GM19043 (cell line): ENCODE measurements around the gene SKP1.
"Not testable (repeated sequence)": the region's sequence is repeated elsewhere in the genome, so short reads cannot be mapped to it uniquely, and the experiment has no call there.

Source experiments
- ATAC-seq: cut with Tn5 transposase; IDR thresholded peaks from one replicate; pipeline ENCODE4 v1.9.1; 2021; ENCODE audit warnings: low read depth; ENCODE audit not compliant: unreplicated experiment

SKP1 gene

GRCh38 chr5:134176511-134177368 lies at the start of gene SKP1:
TSS of gene SKP1 (minus strand) at chr5:134176950. CDS start at chr5:134174022, 2,928 bp downstream.
- peak; percentile 65 for ATAC-seq

- peak; percentile 74 for ATAC-seq
Measured at GRCh38 chr5:134225780-134226440, 49.2 kb upstream of the SKP1 start, which contains the start of gene PPP2CA. TSS of gene PPP2CA (minus strand) at chr5:134226073. CDS start at chr5:134225861, 212 bp downstream.

DNA sequence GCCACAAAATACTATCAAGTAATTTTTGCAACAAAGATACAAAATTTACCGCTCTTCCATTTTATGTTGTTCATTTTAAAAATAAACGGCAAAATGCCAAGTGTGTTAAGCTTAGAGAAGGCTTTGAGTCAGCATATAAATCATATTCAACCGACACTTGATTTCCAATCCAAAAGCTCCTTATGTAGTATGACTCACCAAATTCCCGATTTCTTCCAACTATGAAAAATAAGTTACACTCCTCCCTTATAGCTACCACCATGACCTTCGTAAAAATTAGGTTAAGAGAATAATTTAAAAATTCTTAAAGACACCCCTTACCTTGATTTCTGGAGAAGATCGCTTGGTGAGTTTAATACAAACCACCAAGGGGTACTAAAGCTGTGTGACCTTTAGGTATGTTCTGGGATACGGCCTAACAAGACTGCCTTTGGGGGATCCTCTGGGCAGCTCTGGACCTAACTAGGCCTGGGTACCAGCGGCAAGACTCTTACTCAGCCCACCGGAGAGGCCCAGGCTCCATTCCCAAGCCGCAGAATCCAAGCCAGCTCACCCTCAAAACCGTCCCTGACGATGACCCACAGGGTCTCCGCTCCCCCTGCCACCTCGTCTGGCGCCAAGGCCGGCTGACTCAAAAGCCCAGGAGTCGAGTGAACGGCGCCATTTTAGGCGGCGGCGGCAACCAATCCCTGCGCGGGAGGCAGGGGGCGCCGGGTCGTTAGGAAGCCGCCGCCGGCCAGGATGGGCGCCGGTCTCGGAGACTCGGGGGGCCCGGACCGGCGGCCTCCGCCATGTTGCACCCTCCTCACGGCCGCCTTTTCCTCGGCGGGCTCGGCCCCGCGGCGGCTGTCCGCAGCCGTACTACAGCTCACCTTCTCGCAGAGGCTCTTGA lies 48.4 kb upstream of the SKP1 start:
- ATAC-seq: peak; percentile 31

DNA sequence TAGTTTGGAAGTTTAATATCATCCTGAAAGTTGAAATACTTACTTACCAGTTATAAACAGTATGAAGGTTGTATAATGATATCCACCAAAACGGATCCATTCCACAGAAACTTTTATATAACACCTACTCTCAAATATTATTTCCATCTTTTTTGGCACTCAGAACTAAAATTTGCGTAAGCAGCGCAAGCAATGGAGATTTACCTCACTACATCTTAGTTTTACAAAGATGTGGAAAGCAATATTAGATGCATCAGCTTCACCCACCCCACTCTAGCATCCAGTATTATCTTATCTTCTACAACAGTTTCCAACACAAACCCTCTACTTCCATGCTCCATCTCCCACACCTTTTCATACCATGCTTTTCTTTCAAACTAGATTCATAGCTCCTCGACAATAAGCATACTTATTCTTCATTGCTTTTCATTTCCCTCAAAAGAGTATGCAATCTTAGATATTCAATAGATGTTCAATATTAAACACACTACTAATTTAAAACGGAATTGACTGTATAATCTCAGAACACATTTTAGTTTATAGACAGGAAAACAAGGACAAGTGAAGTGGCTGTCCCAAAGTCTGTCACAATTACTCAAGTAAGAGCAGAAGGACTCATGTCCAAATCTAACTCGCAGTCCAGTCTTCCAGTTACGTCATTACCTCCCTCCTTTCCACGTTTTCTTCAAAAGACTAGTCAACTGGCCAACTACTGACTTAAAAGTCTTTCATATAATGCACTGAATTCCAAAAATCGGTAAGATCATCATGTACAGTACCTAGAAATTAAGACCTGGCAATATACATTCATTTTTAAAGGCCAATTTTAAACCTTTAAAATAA lies 46.9 kb upstream of the SKP1 start:
- no peak for ATAC-seq

DNA sequence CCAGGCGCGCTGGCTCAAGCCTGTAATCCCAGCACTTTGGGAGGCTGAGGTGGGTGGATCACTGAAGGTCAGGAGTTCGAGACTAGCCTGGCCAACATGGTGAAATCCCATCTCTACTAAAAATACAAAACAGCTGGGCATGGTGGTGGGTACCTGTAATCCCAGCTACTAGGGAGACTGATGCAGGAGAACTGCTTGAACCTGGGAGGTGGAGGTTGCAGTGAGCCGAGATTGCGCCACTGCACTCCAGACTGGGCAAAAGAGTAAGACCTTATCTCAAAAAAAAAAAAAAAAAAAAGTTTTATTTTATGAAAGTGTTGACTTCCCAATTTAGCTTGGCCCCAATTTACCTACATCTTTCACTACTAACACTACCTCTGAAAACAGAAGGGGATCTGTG lies 44.9 kb upstream of the SKP1 start:
- ATAC-seq: not testable (repeated sequence)

GRCh38 chr5:134215757-134216156 lies 39.0 kb upstream of the SKP1 start:
- no peak for ATAC-seq

GRCh38 chr5:134211263-134212031 lies 34.7 kb upstream of the SKP1 start:
- not testable (repeated sequence) for ATAC-seq

DNA sequence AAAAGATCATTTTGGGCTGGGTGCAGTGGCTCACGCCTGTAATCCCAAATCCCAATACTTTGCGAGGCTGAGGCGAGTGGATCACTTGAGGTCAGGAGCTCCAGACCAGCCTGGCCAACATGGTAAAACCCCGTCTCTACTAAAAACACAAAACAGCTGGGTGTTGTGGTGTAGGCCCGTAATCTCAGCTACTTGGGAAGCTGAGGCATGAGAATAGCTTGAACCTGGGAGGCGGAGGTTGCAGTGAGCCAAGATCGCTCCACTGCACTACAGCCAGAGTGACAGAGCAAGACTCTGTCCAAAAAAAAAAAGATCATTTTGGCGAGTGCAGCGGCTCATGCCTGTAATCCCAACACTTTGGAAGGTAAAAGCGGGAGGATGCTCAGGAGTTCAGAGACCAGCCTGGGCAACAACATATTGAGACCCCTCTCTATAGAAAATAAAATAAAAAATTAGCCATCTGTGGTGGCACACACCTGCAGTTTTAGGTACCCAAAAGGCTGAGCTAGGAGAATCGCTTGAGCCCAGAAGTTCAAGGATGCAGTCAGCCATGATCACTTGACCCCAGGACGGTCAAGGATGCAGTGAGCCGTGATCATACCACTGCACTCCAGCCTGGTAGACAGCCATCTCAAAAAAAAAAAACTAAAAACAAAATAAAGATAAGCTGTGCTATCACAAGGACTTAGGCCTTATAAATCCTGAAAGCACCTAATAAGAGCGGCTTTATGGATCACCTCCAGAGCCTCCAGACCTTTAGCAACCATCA lies 32.9 kb upstream of the SKP1 start:
- ATAC-seq: no peak

DNA sequence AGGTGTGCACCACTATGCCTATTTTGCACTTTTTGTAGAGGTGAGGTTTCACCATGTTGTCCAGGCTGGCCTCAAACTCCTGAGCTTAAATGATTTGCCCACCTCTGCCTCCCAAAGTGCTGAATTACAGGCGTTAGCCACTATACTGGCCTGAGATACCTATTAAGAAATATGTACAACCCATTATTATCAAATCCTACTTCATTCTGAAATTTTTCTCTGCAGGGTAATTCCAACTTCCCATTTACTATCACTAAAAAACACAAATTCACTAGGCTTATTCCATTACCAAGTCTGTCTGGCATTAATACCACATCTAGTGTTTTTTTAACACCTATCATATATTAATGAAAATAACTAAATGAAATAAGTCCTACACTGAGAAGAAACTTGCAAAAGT lies 30.9 kb upstream of the SKP1 start:
- ATAC-seq: no peak

DNA sequence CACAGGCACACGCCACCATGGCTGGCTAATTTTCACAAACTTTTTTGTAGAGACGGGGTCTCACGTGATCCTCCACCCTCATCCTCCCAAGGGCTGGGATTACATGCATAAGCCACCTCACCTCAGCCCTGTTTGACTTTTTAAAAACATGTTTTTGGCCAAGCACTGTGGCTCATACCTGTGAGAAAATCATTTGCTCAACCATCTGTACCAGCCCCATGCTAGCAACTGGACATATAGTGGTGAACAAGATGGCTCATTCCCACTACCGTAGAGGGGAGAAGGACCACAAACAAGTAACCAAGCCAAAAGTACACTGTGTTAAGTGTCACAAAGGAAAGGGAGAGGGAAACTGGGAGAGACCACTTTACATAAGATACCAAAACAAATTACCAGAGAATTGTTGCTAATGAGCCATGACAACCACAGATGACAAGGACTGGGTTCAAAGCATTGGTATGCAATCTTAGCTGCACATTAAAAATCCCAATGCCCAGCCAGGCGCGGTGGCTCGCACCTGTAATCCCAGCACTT lies 29.9 kb upstream of the SKP1 start:
- no peak for ATAC-seq

DNA sequence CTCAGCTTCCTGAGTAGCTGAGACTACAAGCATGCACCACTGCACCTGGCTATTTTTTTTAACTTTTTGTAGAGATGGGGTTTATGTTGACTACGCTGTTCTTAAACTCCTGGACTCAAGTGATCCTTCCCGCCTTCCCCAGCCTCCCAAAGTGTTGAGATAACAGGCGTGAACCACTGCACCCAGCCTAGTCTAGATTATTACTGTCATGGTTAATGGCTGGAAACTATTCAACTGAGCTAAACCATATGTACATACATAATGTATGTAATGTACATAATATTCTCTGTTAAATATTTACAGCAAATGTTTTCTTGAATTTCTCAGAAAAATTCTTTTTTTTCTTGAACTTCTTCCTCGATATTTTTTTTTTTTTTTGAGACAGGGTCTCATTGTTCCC lies 27.8 kb upstream of the SKP1 start:
- ATAC-seq: no peak

GRCh38 chr5:134203630-134204029 lies 26.9 kb upstream of the SKP1 start:
- no peak for ATAC-seq

DNA sequence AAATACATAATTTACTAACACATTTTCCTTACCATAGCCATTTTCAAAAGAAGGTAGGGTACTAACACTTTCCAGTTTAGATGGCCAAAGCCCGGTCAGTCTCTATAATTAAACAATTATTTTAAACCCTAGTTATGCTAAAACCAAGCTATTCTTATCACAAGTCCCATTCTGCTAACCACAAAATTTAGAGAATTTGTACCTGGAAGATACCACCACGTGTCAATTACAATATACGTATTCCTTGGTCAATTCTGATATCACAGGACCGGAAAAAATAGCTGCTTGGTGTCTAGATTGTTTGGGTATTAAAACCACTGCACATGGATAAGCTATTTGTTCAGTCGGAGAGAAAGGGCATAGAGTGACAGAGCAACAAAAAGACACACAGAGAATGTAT lies 18.9 kb upstream of the SKP1 start:
- ATAC-seq: no peak

- no peak for ATAC-seq
Measured at GRCh38 chr5:134189031-134189430, 12.3 kb upstream of the SKP1 start.

GRCh38 chr5:134188092-134188491 lies 11.3 kb upstream of the SKP1 start:
- no peak for ATAC-seq

GRCh38 chr5:134184155-134185135 lies 7.7 kb upstream of the SKP1 start:
- peak; percentile 77 for ATAC-seq

DNA sequence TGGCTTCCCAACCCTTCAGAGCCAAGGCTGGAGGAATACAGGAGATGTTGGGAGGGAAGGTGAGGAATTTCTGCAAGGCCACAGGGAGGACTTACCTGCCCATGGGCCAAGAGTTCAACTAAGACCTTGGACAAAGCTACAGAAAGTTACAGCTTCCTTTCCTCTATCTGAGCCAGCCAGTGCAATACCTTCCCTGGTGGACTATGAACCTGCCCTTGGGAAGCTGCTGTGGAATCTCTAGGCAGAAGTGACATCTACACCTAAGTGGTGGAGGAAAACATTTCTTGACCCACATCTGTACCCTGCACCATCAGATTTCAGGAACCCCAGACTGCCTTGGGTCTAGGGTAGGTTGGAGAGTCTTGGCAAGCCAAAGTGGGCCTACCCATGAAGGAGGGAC lies 6.7 kb upstream of the SKP1 start:
- ATAC-seq: no peak
